ENCODE measurements around the gene PML. TPM values are rescaled to one million over a fixed set of nuclear protein-coding genes. Genes with fewer than 3 reads are reported as not detected.

The PML gene
- total RNA-seq, 1 donor from 2014 or later = 15.3 TPM

- Histone ChIP-seq H3K36me3 (no peaks in the 10 kb centered on the region), H3K27ac (no peak overlapping the region), H3K27me3 (peaks cover 17% of the 10 kb centered on the region), H3K79me2 (ENCODE audit: low read depth) (no peaks in the 10 kb centered on the region), H3F3A (ENCODE audit: low read depth) (no peaks in the 10 kb centered on the region), H3K4me2 (no peak overlapping the region), H2AFZ (replicated peaks) (no peak overlapping the region), H3K4me3 (no peak overlapping the region), H3K9ac (no peak overlapping the region), H3K9me3 (ENCODE audit: low read depth) (no peaks in the 10 kb centered on the region), H4K20me1 (ENCODE audit: low read depth) (no peaks in the 10 kb centered on the region), H3K4me1 (no peaks in the 10 kb centered on the region)
- Mint-ChIP-seq H3K36me3 (peaks cover 5% of the 10 kb centered on the region), H3K4me3 (no peak overlapping the region), H3K4me1 (peaks cover 12% of the 10 kb centered on the region), H3K27ac (no peak overlapping the region), H3K27me3 (ENCODE audit: insufficient read depth, low read depth) (peaks cover 10% of the 10 kb centered on the region), H3K9me3 (no peaks in the 10 kb centered on the region)
- no peak for TF ChIP-seq EZH2phosphoT487 (IDR thresholded peaks at IDR 0.05)
- TF ChIP-seq EZH2 (IDR thresholded peaks at IDR 0.05) = no peak
- no peak for DNase-seq (ENCODE audit: low spot score)
These were observed 14.9 kb upstream of the PML start for GRCh38 chr15:73979636-73980035.

- Mint-ChIP-seq H3K36me3 (peaks cover 5% of the 10 kb centered on the region), H3K4me1 (peaks cover 22% of the 10 kb centered on the region), H3K4me3 (no peak overlapping the region), H3K9me3 (no peaks in the 10 kb centered on the region), H3K27ac (no peak overlapping the region), H3K27me3 (ENCODE audit: insufficient read depth, low read depth) (peaks cover 5% of the 10 kb centered on the region)
- no peak overlapping the region for H3K4me2 ChIP-seq
- peaks cover 7% of the 10 kb centered on the region for H3K27me3 ChIP-seq
- H3K4me3 ChIP-seq = no peak overlapping the region
- no peaks in the 10 kb centered on the region for H4K20me1 ChIP-seq (ENCODE audit: low read depth)
- H3K27ac ChIP-seq = no peak overlapping the region
- H3K79me2 ChIP-seq (ENCODE audit: low read depth) = no peaks in the 10 kb centered on the region
- TF ChIP-seq CTCF (IDR thresholded peaks at IDR 0.05) = no peak
- TF ChIP-seq EZH2phosphoT487 (IDR thresholded peaks at IDR 0.05) = no peak
- no peak for TF ChIP-seq EZH2 (IDR thresholded peaks at IDR 0.05)
- no peak overlapping the region for H3K9ac ChIP-seq
- H3K9me3 ChIP-seq (ENCODE audit: low read depth) = no peaks in the 10 kb centered on the region
- H2AFZ ChIP-seq (replicated peaks) = no peak overlapping the region
- DNase-seq (ENCODE audit: low spot score) = no peak
- H3K36me3 ChIP-seq = no peaks in the 10 kb centered on the region
- no peaks in the 10 kb centered on the region for H3K4me1 ChIP-seq
- no peaks in the 10 kb centered on the region for H3F3A ChIP-seq (ENCODE audit: low read depth)
These were observed 12.7 kb upstream of the PML start for GRCh38 chr15:73981761-73982221.

GRCh38 chr15:73982222-73982962 is 12.1 kb upstream of the PML start:
- Mint-ChIP-seq H3K4me3 (no peak overlapping the region), H3K4me1 (peaks cover 22% of the 10 kb centered on the region), H3K27ac (peak overlapping the region; percentile 80), H3K36me3 (peaks cover 5% of the 10 kb centered on the region), H3K9me3 (no peaks in the 10 kb centered on the region), H3K27me3 (ENCODE audit: insufficient read depth, low read depth) (peaks cover 5% of the 10 kb centered on the region)
- Histone ChIP-seq H3K4me1 (no peaks in the 10 kb centered on the region), H3K4me3 (no peak overlapping the region), H3K79me2 (ENCODE audit: low read depth) (no peaks in the 10 kb centered on the region), H3K9ac (no peak overlapping the region), H4K20me1 (ENCODE audit: low read depth) (no peaks in the 10 kb centered on the region), H3F3A (ENCODE audit: low read depth) (no peaks in the 10 kb centered on the region), H3K27me3 (peaks cover under 1% of the 10 kb centered on the region), H3K36me3 (no peaks in the 10 kb centered on the region), H3K9me3 (ENCODE audit: low read depth) (no peaks in the 10 kb centered on the region), H2AFZ (replicated peaks) (no peak overlapping the region), H3K4me2 (no peak overlapping the region), H3K27ac (no peak overlapping the region)
- TF ChIP-seq CTCF (IDR thresholded peaks at IDR 0.05) (no peak), EZH2 (IDR thresholded peaks at IDR 0.05) (no peak), EZH2phosphoT487 (IDR thresholded peaks at IDR 0.05) (no peak)
- no peak for DNase-seq (ENCODE audit: low spot score)

GRCh38 chr15:73983211-73983727 is 11.2 kb upstream of the PML start:
- H3K9me3 Mint-ChIP-seq = no peaks in the 10 kb centered on the region
- no peaks in the 10 kb centered on the region for H3F3A ChIP-seq (ENCODE audit: low read depth)
- H3K36me3 Mint-ChIP-seq = peaks cover 5% of the 10 kb centered on the region
- H3K27ac Mint-ChIP-seq = no peak overlapping the region
- no peak overlapping the region for H3K9ac ChIP-seq
- H3K79me2 ChIP-seq (ENCODE audit: low read depth) = no peaks in the 10 kb centered on the region
- H3K4me3 ChIP-seq = no peak overlapping the region
- no peak overlapping the region for H2AFZ ChIP-seq (replicated peaks)
- no peaks in the 10 kb centered on the region for H3K36me3 ChIP-seq
- no peak for DNase-seq (ENCODE audit: low spot score)
- no peaks in the 10 kb centered on the region for H3K4me1 ChIP-seq
- no peaks in the 10 kb centered on the region for H3K9me3 ChIP-seq (ENCODE audit: low read depth)
- peaks cover 5% of the 10 kb centered on the region for H3K27me3 Mint-ChIP-seq (ENCODE audit: insufficient read depth, low read depth)
- no peaks in the 10 kb centered on the region for H3K27me3 ChIP-seq
- no peak overlapping the region for H3K4me2 ChIP-seq
- no peak overlapping the region for H3K27ac ChIP-seq
- H3K4me1 Mint-ChIP-seq = peaks cover 22% of the 10 kb centered on the region
- no peak overlapping the region for H3K4me3 Mint-ChIP-seq
- TF ChIP-seq EZH2 (IDR thresholded peaks at IDR 0.05) (no peak), CTCF (IDR thresholded peaks at IDR 0.05) (no peak)
- no peaks in the 10 kb centered on the region for H4K20me1 ChIP-seq (ENCODE audit: low read depth)

Data from neural progenitor cell (in vitro differentiated cells).